ENCODE results near the gene GNAL.
"Not testable (repeated sequence)": the region's sequence is repeated elsewhere in the genome, so short reads cannot be mapped to it uniquely, and the experiment has no call there.

DNA sequence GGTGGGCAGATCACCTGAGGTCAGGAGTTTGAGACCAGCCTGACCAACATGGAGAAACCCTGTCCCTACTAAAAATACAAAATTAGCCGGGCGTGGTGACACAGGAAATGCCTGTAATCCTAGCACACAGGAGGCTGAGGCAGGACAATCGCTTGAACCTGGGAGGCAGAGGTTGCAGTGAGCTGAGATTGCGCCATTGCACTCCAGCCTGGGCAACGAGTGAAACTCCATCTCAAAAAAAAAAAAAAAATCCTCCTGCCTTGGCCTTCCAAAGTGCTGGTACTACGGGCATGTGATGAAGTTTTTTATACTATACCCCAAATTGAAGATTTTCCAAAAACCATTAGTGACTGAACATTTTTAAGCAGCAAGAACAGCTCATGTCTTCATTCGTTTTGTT is 203.4 kb downstream of the GNAL start:
- TF ChIP-seq, protein P1, sequence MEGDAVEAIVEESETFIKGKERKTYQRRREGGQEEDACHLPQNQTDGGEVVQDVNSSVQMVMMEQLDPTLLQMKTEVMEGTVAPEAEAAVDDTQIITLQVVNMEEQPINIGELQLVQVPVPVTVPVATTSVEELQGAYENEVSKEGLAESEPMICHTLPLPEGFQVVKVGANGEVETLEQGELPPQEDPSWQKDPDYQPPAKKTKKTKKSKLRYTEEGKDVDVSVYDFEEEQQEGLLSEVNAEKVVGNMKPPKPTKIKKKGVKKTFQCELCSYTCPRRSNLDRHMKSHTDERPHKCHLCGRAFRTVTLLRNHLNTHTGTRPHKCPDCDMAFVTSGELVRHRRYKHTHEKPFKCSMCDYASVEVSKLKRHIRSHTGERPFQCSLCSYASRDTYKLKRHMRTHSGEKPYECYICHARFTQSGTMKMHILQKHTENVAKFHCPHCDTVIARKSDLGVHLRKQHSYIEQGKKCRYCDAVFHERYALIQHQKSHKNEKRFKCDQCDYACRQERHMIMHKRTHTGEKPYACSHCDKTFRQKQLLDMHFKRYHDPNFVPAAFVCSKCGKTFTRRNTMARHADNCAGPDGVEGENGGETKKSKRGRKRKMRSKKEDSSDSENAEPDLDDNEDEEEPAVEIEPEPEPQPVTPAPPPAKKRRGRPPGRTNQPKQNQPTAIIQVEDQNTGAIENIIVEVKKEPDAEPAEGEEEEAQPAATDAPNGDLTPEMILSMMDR (IDR thresholded peaks at IDR 0.05; ENCODE audit: insufficient read depth, low read depth, low read length): not testable (repeated sequence)
- TF ChIP-seq EZH2 (IDR thresholded peaks at IDR 0.05; ENCODE audit: insufficient read depth, low read length): not testable (repeated sequence)
